ENCODE data around the gene THOC7. TPM values are rescaled to one million over a fixed set of nuclear protein-coding genes. Genes with fewer than 3 reads are reported as not detected.
A peak's percentile ranks its signal among the peaks of the same experiment; 100 is the strongest.

The THOC7 gene
- 57.6 TPM for total RNA-seq (2013)
- 10 to 100 TPM; 22.2 to 74.8 (median 70.1) TPM for polyA plus RNA-seq
- 6.4 and 14.2 TPM in 2 replicates for polyA minus RNA-seq
- total RNA-seq = 3.2 to 25.1 (median 16.3) reads per million in 11 experiments

DNA sequence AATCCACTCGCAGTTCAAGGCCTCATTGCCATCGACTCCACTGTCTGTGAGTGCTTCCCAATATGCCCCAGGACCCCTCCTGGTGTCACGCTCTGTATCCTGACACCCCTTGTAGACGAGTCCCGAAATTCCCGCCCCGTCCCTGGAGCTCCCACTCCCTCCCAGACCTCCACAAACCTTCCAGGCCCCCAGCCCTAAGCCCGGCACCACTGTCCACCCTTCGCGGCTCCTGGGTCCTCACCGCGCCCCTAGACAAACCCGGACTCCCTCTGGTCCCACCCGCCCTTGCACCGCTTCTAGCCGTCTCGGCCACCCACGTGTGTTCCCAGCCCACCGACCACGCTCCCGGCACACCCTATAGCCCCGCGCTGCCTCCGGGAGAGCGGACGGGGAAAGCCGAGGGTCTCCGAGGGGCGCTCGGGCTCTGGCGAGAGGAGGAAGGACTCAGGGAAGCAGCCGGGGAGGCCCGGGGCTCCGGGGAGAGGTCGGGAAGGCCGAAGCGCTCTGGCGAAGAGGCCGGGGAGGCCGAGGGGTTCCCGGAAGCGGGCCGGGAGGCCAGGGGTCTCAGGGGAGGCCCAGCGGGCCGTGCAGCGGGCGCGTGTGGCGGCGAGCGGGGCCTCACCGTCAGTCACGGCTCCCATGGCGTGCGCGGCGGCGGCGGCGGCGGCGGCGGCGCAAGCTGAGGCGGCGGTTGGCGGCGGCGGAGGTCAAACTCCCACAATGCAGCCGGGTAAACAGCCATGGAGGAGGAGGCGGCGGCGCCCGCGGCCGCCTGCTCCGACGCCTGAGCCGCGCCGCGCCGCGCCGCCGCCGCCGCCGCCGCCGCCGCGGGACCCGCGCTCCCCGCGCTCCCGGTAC is at the start of gene THOC7, which contains the start of gene ATXN7:
Gene THOC7 (minus strand): TSS at position 656 of the 858 bp plus-strand sequence. CDS start 15 bp downstream, at position 641.
Gene ATXN7 (plus strand): TSS at position 718 of the 858 bp plus-strand sequence. CDS start 48,732 bp downstream, outside the sequence.
- DNase-seq = peak; percentile 36 to 60 (median 58)
- Histone ChIP-seq H3K4me3 (replicated peaks in 1 of 3; ENCODE audit: low read depth in 2 of 3, low read length in 3 of 3) (peak within 1 kb of the TSS; percentile 90 to 93 (median 92)), H3K4me2 (replicated peaks; ENCODE audit: extremely low read depth, low read length, poor library complexity, severe bottlenecking) (peak within 1 kb of the TSS; percentile 87), H3K27ac (ENCODE audit: low read depth in 1 of 2, low read length in 2 of 2) (peak within 1 kb of the TSS; percentile 85 to 95), H4K20me1 (ENCODE audit: insufficient read depth, low read length) (peaks cover 14% of the 10 kb centered on the region), H3K27me3 (ENCODE audit: control insufficient read depth in 2 of 2, insufficient read depth in 2 of 2, low read length in 2 of 2) (no peaks in the 10 kb centered on the region), H3K36me3 (replicated peaks in 1 of 2; ENCODE audit: control insufficient read depth in 1 of 2, insufficient read depth in 2 of 2, low read length in 2 of 2) (peaks cover 0 to 13% of the 10 kb centered on the region in 2 donors), H3K9me3 (replicated peaks in 1 of 2; ENCODE audit: control insufficient read depth in 1 of 2, insufficient read depth in 1 of 2, low read length in 2 of 2) (no peaks in the 10 kb centered on the region), H3K4me1 (ENCODE audit: control insufficient read depth in 1 of 2, insufficient read depth in 2 of 2, low read length in 2 of 2) (peaks cover 22 to 26% of the 10 kb centered on the region in 2 donors), H3K79me2 (ENCODE audit: insufficient read depth, low read length) (peaks cover 96% of the 10 kb centered on the region), H3K9ac (ENCODE audit: insufficient read depth, low read length, poor library complexity, severe bottlenecking) (peak within 1 kb of the TSS; percentile 97), H2AFZ (ENCODE audit: insufficient read depth, low read depth, low read length, poor library complexity, severe bottlenecking) (peak within 1 kb of the TSS; percentile 99)
- Mint-ChIP-seq H3K4me3 (peak within 1 kb of the TSS; percentile 96 to 97), H3K27ac (peak within 1 kb of the TSS; percentile 89 to 97 (median 97)), H3K9me3 (no peaks in the 10 kb centered on the region), H3K36me3 (peaks cover 12 to 24% of the 10 kb centered on the region in 2 donors), H3K4me1 (peaks cover 36% of the 10 kb centered on the region), H3K27me3 (ENCODE audit: low read depth in 3 of 3) (peaks cover 0 to 3% (median 3%) of the 10 kb centered on the region in 3 donors)
- TF ChIP-seq, protein P1, sequence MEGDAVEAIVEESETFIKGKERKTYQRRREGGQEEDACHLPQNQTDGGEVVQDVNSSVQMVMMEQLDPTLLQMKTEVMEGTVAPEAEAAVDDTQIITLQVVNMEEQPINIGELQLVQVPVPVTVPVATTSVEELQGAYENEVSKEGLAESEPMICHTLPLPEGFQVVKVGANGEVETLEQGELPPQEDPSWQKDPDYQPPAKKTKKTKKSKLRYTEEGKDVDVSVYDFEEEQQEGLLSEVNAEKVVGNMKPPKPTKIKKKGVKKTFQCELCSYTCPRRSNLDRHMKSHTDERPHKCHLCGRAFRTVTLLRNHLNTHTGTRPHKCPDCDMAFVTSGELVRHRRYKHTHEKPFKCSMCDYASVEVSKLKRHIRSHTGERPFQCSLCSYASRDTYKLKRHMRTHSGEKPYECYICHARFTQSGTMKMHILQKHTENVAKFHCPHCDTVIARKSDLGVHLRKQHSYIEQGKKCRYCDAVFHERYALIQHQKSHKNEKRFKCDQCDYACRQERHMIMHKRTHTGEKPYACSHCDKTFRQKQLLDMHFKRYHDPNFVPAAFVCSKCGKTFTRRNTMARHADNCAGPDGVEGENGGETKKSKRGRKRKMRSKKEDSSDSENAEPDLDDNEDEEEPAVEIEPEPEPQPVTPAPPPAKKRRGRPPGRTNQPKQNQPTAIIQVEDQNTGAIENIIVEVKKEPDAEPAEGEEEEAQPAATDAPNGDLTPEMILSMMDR (IDR thresholded peaks at IDR 0.05) = no peak
- WGBS (ENCODE audit: insufficient coverage) = 0% methylated on average over 98 of the region's 98 CpGs
- intact Hi-C loops (cut with micrococcal nuclease) = loop anchor here (2.0 to 10.0 kb wide), 3 partner anchors 49 to 159 kb away; partner anchors contain the start of genes PSMD6 (in 1 of the 2) and SCAANT1 (in 1 of the 2)

Measured in CD14-positive monocyte (primary cell).